ENCODE measurements around the gene SHANK2.

DNA sequence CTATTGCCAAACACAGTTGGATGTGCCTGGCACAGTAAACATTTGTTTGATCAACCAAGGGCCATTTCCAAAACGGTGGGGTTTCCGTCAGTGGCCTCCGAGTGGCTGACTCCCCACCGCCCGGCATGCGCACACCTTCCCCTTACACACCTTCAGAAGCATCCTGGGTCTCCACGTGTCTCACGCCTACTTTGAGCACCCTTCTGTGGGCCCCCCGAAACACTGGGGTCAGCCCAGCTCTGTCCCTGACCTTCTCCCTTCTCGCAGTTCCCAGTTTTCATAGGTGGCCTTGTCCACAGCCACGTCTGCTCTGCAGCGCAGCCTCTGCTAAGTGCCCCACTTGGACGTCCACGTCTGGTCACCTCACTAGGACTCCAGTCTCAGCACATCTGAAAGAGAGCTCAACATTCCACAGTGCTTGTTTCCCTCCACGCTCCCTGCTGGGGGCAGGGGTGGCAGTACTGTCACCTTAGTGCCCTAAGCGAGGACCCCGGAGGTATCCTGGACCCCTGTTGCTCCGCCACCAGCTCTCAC lies 13.2 kb upstream of the SHANK2 start:
- TF ChIP-seq EZH2 (IDR thresholded peaks at IDR 0.05; ENCODE audit: borderline replicate concordance, insufficient read depth, low read length, poor library complexity, severe bottlenecking) (no peak), EP300 (conservative IDR thresholded peaks at IDR 0.05; ENCODE audit: poor library complexity, severe bottlenecking) (no peak), RAD21 (conservative IDR thresholded peaks at IDR 0.05) (no peak), CTCF (IDR thresholded peaks at IDR 0.05; ENCODE audit: poor library complexity, severe bottlenecking) (no peak), POLR2AphosphoS5 (IDR thresholded peaks at IDR 0.05) (no peak)
